K562 (cell line): ENCODE measurements around the gene UBA52. TPM values are rescaled to one million over a fixed set of nuclear protein-coding genes. Genes with fewer than 3 reads are reported as not detected.

Experiments used
- ATAC-seq: fragments of 200-7000 bp; cut with Tn5 transposase; 3 replicates; pipeline ENCODE4 v1.9.1; 2020; ENCODE audit warnings: moderate library complexity
- BruUV-seq: library from RNA; stranded (reverse); fragments of 400-500 nt; replicated peaks from 2 replicates; lab custom pipeline; 2021; lab: Mats Ljungman, UMichigan
- CTCF ChIA-PET: fragments of 300-600 bp; formaldehyde crosslinking; extraction: SDS; loops from one replicate; lab custom pipeline; 2021; ENCODE audit warnings: low intra/inter-chr PET ratio; lab: Yijun Ruan, JAX
- POLR2A ChIA-PET: fragments of 300-600, 350-650 bp; sonication (Branson Sonifier 250); formaldehyde crosslinking; extraction: SDS; loops from one replicate; lab custom pipeline; 2021; ENCODE audit warnings: antibody characterized with exemption, inconsistent platforms; lab: Yijun Ruan, JAX
- DNase-seq, 4 experiments: peaks; one replicate each; pipeline versions ENCODE4 v3.0.0 to v3.0.0-alpha.2; 2011 to 2018; ENCODE audit warnings: low spot score in 3 of 4, mixed read lengths in 3 of 4; ENCODE audit errors: extremely low read depth in 1 of 4
- FAIRE-seq: peaks from 2 replicates; lab custom pipeline; 2011; peaks lifted over from hg19 to GRCh38; lab: Jason Lieb, UNC
- H2AFZ ChIP-seq: 2 replicates; pipeline ENCODE4 v1.6.0; 2011; ENCODE audit warnings: low read depth, low read length, control low read depth, inconsistent platforms
- H3K27ac ChIP-seq: fragments of 200-600 bp; 3 replicates; pipeline ENCODE4 v1.8.0; 2011; ENCODE audit warnings: low read depth, mild to moderate bottlenecking, control low read depth, inconsistent platforms, low read length, moderate library complexity, mixed read lengths; ENCODE audit errors: extremely low read depth
- H3K27me3 ChIP-seq, 2 experiments: fragments of 300-600 bp in 1 of 2; 2 replicates in 1 of 2; 3 replicates in 1 of 2; pipeline versions ENCODE4 v1.6.0 to v1.8.0; 2011; ENCODE audit warnings: inconsistent platforms in 2 of 2, low read length in 2 of 2, mild to moderate bottlenecking in 1 of 2, mixed read lengths in 1 of 2, moderate library complexity in 1 of 2; ENCODE audit not compliant: control insufficient read depth in 2 of 2, insufficient read depth in 2 of 2
- H3K36me3 ChIP-seq: fragments of 300-600 bp; 3 replicates; pipeline ENCODE4 v1.8.0; 2011; ENCODE audit warnings: mild to moderate bottlenecking, low read length, inconsistent platforms; ENCODE audit not compliant: control insufficient read depth, insufficient read depth
- H3K4me1 ChIP-seq, 2 experiments: fragments of 200-600 bp in 1 of 2; replicated peaks in 1 of 2; 2 replicates in 1 of 2; 3 replicates in 1 of 2; pipeline versions ENCODE4 v1.5.1 to v1.8.0; 2011; ENCODE audit warnings: inconsistent platforms in 2 of 2, low read length in 2 of 2, mild to moderate bottlenecking in 1 of 2, mixed read lengths in 1 of 2, moderate library complexity in 1 of 2; ENCODE audit not compliant: control insufficient read depth in 2 of 2, insufficient read depth in 2 of 2
- H3K4me2 ChIP-seq: 2 replicates; pipeline ENCODE4 v1.6.1; 2011; ENCODE audit warnings: low read length, control low read depth, inconsistent platforms, mixed read lengths; ENCODE audit not compliant: insufficient read depth
- H3K4me3 ChIP-seq: fragments of 200-600 bp; sonication (generic), shearing (Covaris generic); 2 replicates; pipeline ENCODE4 v1.5.1; 2016; ENCODE audit warnings: control low read depth, inconsistent platforms
- H3K79me2 ChIP-seq: fragments of 200-600 bp; 3 replicates; pipeline ENCODE4 v1.8.0; 2011; ENCODE audit warnings: low read length, inconsistent platforms; ENCODE audit not compliant: control insufficient read depth, insufficient read depth
- H3K9ac ChIP-seq, 2 experiments: 2 replicates each; pipeline versions ENCODE4 v1.6.0 to v1.6.1; 2011; ENCODE audit warnings: low read depth in 2 of 2, low read length in 2 of 2, control low read depth in 1 of 2, inconsistent platforms in 1 of 2, mild to moderate bottlenecking in 1 of 2, mixed read lengths in 1 of 2; ENCODE audit not compliant: insufficient read depth in 1 of 2
- H3K9me1 ChIP-seq: one replicate; pipeline ENCODE4 v1.6.0; 2011; ENCODE audit warnings: inconsistent platforms, mild to moderate bottlenecking, low read length, moderate library complexity; ENCODE audit not compliant: control insufficient read depth, insufficient read depth
- H3K9me3 ChIP-seq: replicated peaks from 2 replicates; pipeline ENCODE4 v1.5.1; 2011; ENCODE audit warnings: low read depth, low read length, inconsistent platforms; ENCODE audit not compliant: control insufficient read depth, insufficient read depth
- H4K20me1 ChIP-seq: replicated peaks from 2 replicates; pipeline ENCODE4 v1.6.1; 2011; ENCODE audit warnings: low read length, inconsistent platforms, mixed read lengths; ENCODE audit not compliant: control insufficient read depth, insufficient read depth
- FOXP4 ChIP-seq: sonication (generic); formaldehyde crosslinking; IDR thresholded peaks from 2 replicates; pipeline ENCODE4 v1.8.0; 2022; ENCODE audit warnings: mild to moderate bottlenecking, missing genetic modification reagents, borderline replicate concordance
- GTF2B ChIP-seq: IDR thresholded peaks from 2 replicates; pipeline ENCODE4 v1.6.1; 2011; ENCODE audit not compliant: insufficient read length; ENCODE audit errors: extremely low read depth
- HES1 ChIP-seq: fragments of 450-650 bp; IDR thresholded peaks from 2 replicates; pipeline ENCODE4 v1.6.1; 2016; ENCODE audit warnings: low read depth, mild to moderate bottlenecking, moderate library complexity
- MAZ ChIP-seq, 2 experiments: fragments of 450-650 bp in 1 of 2; sonication (generic) in 1 of 2; formaldehyde crosslinking; IDR thresholded peaks in 1 of 2; conservative IDR thresholded peaks in 1 of 2; 2 replicates each; pipeline versions ENCODE4 v1.4.0 to v1.5.0; 2020; ENCODE audit warnings: mild to moderate bottlenecking in 1 of 2, missing genetic modification reagents in 1 of 2
- MBD1 ChIP-seq: fragments of 250-450 bp; sonication (Bioruptor Pico); IDR thresholded peaks from 2 replicates; pipeline ENCODE4 v1.8.0; 2022; ENCODE audit warnings: inconsistent platforms
- NFRKB ChIP-seq: fragments of 450-650 bp; IDR thresholded peaks from 2 replicates; pipeline ENCODE4 v1.6.1; 2016; ENCODE audit warnings: low read depth
- TAF1 ChIP-seq: IDR thresholded peaks from 2 replicates; pipeline ENCODE4 v1.6.1; 2011; ENCODE audit warnings: mild to moderate bottlenecking, low read length, moderate library complexity; ENCODE audit not compliant: insufficient read depth, control insufficient read depth, severe bottlenecking; ENCODE audit errors: extremely low read depth
- ZNF347 ChIP-seq: fragments of 450-650 bp; formaldehyde crosslinking; IDR thresholded peaks from 2 replicates; pipeline ENCODE4 v1.4.0; 2020; ENCODE audit warnings: low read depth, mild to moderate bottlenecking, moderate library complexity
- ZNF592 ChIP-seq: fragments of 450-650 bp; IDR thresholded peaks from 2 replicates; pipeline ENCODE4 v1.6.1; 2017; ENCODE audit warnings: antibody characterized with exemption, mild to moderate bottlenecking
- WGBS: fragments of 100-300 bp; shearing (Covaris generic); methylation state at CpG from one replicate; pipeline ENCODE4 v1.1.6; 2016; ENCODE audit warnings: low coverage, mixed read lengths; ENCODE audit not compliant: insufficient coverage; ENCODE audit errors: missing lambda C conversion rate; 5-methylcytosine and 5-hydroxymethylcytosine counted together
- in situ Hi-C: fragments of 300-500 bp; cut with MboI; formaldehyde crosslinking; loops from 4 replicates; pipeline ENCODE4 v1.15.0; 2018; ENCODE audit warnings: inconsistent platforms, mixed read lengths
- intact Hi-C: fragments of 100-400 bp; cut with micrococcal nuclease; formaldehyde crosslinking; loops from 2 replicates; pipeline ENCODE4 v1.14.2; 2022
- polyA plus RNA-seq, 8 experiments: library from polyadenylated mRNA; depleted of rRNA in 4 of 8; stranded (reverse) in 5 of 8; unstranded in 3 of 8; fragments of >200 nt; fragmentation: Nextera tagmentation in 2 of 8; fragmentation: Illumina TruSeq in 1 of 8; extraction: Ambion mirVana in 2 of 8; extraction: Trizol in 1 of 8; gene quantifications; 2 replicates each; pipeline versions ENCODE4 v1.2.1 to v1.2.3, GENCODE V29; 2011 to 2014; ENCODE audit warnings: inconsistent platforms in 1 of 8, missing spikeins in 1 of 8
- total RNA-seq, 7 experiments: library from RNA; depleted of rRNA in 6 of 7; stranded (reverse); fragments of >200 nt in 6 of 7; fragmentation: Illumina TruSeq in 2 of 7; extraction: Trizol in 2 of 7; gene quantifications; 2 replicates each; pipeline versions ENCODE4 v1.2.1 to v1.2.3, GENCODE V29; 2011 to 2021; ENCODE audit warnings: low replicate concordance in 1 of 7

UBA52 gene
- total and polyA plus RNA-seq, 9 of the 15 experiments (the other 6 are each of a cell fraction or from before 2014, with no cell fraction given), result 1,110 to 2,751 (median 1,733) TPM

- Histone ChIP-seq H2AFZ (peak overlapping the region; percentile 79), H3K4me3 (peak overlapping the region; percentile 71), H3K36me3 (peaks cover 5% of the 10 kb centered on the region; the same call in 2 of the 3 replicates), H3K4me1 (peaks cover 14 to 53% of the 10 kb centered on the region in 2 experiments), H3K4me2 (peak overlapping the region; percentile 89), H3K9me3 (no peaks in the 10 kb centered on the region), H3K9ac (peak overlapping the region; percentile 85 to 93), H3K27ac (peak overlapping the region; percentile 79), H4K20me1 (peaks cover 6% of the 10 kb centered on the region; the same call in 1 of the 2 replicates), H3K79me2 (peaks cover 24% of the 10 kb centered on the region), H3K9me1 (no peaks in the 10 kb centered on the region), H3K27me3 (no peaks in the 10 kb centered on the region)
- DNase-seq (peak in 2 of 4 experiments; percentile 18 to 46), FAIRE-seq (peak; percentile 80), ATAC-seq (peak; percentile 1)
- WGBS, result 10% methylated on average over 16 of the region's 16 CpGs
- CTCF ChIA-PET, result interaction anchor here (1.6 kb wide), 1 partner anchor 260 kb away, joined by 4 read pairs; no protein-coding TSS in a partner anchor
- in situ Hi-C loops (no loop called here), intact Hi-C loops (loop anchor here (2.0 kb wide), 2 partner anchors 17 to 67 kb away; partner anchors contain the start of gene UBA52)
- BruUV-seq, result TSS peak; percentile 90
- POLR2A ChIA-PET, result interaction anchor here (0.7 to 5.4 kb wide), 10 partner anchors 9 to 347 kb away, joined by 3 to 39 read pairs (median 4); partner anchors contain the start of genes KXD1 and UBA52
- TF ChIP-seq NFRKB (no peak), TAF1 (no peak), ZNF592 (peak; percentile 71; the same call in 1 of the 2 replicates), FOXP4 (CRISPR knock-in tag) (peak; percentile 21; the same call in 1 of the 2 replicates), ZNF347 (CRISPR knock-in tag) (no peak), MBD1 (CRISPR knock-in tag) (no peak), MAZ (CRISPR knock-in tag; conservative IDR thresholded peaks at IDR 0.05 in 1 of 2, IDR thresholded peaks at IDR 0.05 in 1 of 2) (no peak), HES1 (no peak), GTF2B (no peak)
Observed at GRCh38 chr19:18587962-18588610, 16.4 kb downstream of the UBA52 start.
